Calu3 (cell line): ENCODE results near the gene SLC9A8. TPM values are rescaled to one million over a fixed set of nuclear protein-coding genes. Genes with fewer than 3 reads are reported as not detected.
A peak's percentile ranks its signal among the peaks of the same experiment; 100 is the strongest.

Experiments used
- BruUV-seq: library from RNA; stranded (reverse); fragments of 400-500 nt; replicated peaks from 2 replicates; lab custom pipeline; 2021; lab: Mats Ljungman, UMichigan
- CTCF ChIA-PET: fragments of 300-600 bp; sonication (Branson Sonifier 250); formaldehyde crosslinking; loops from one replicate; lab custom pipeline; 2022; ENCODE audit warnings: antibody characterized with exemption; lab: Charles Lee
- DNase-seq: peaks from one replicate; pipeline ENCODE4 v3.0.0; 2022
- H3K27ac Mint-ChIP-seq: one replicate; pipeline ENCODE4 v1.8.0; 2022; ENCODE audit warnings: mixed read lengths; ENCODE audit not compliant: unreplicated experiment
- H3K27me3 Mint-ChIP-seq: one replicate; pipeline ENCODE4 v1.8.0; 2022; ENCODE audit warnings: mixed read lengths; ENCODE audit not compliant: unreplicated experiment
- H3K36me3 Mint-ChIP-seq: one replicate; pipeline ENCODE4 v1.8.0; 2022; ENCODE audit warnings: mild to moderate bottlenecking, moderate library complexity, mixed read lengths; ENCODE audit not compliant: insufficient read depth, unreplicated experiment
- H3K4me1 Mint-ChIP-seq: one replicate; pipeline ENCODE4 v1.8.0; 2022; ENCODE audit warnings: mild to moderate bottlenecking, low read depth, mixed read lengths; ENCODE audit not compliant: unreplicated experiment
- H3K4me3 Mint-ChIP-seq: one replicate; pipeline ENCODE4 v1.8.0; 2022; ENCODE audit warnings: mild to moderate bottlenecking, low read depth, moderate library complexity, mixed read lengths; ENCODE audit not compliant: unreplicated experiment
- H3K9me3 Mint-ChIP-seq: one replicate; pipeline ENCODE4 v1.8.0; 2022; ENCODE audit warnings: low read depth, mixed read lengths; ENCODE audit not compliant: unreplicated experiment
- intact Hi-C: fragments of 100-400 bp; cut with micrococcal nuclease; formaldehyde crosslinking; loops from one replicate; pipeline ENCODE4 v1.10.0; 2022; ENCODE audit not compliant: unreplicated experiment
- total RNA-seq: library from RNA; stranded (reverse); gene quantifications from 2 replicates; pipeline ENCODE4 v1.2.3, GENCODE V29; 2022
- TF ChIP-seq, protein P1 (sequence below): fragments of 200-600 bp; IDR thresholded peaks from one replicate; pipeline ENCODE4 v1.8.0; 2022; ENCODE audit warnings: antibody characterized with exemption; ENCODE audit not compliant: unreplicated experiment

Gene SLC9A8
- total RNA-seq, 1 experiment from 2014 or later: 30.0 TPM

DNA sequence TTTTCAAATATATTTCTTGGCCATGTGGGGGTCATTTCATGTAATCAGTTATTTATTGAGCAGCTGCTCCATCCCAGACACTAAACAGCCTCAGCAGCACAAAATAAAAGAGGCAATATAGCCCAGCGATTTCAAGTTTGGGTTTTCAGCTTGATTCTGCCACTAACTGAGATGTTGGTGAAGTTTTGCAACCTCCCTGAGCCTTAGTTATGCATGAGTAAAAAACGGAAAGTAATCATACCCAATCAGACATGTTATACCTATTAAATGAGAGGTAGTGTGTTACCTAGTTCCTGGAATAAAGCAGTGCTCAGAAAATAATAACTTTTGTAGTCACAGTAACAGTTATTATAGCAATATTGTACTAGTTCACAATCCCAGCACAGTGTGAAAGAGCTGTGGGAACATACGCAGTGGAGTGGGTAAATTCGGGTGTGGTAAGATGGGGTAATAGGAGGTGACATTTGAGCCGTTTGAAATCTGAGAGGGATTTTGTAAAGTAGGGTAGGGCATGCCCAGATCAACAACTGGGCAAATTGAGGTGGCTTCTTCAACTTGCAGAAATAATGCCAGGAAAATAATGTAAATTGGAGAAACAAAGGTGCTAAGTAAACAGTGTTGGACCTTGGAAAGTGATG, 1.5 kb downstream of the SLC9A8 start:
- intact Hi-C loops: loop anchor here (5.0 kb wide), 1 partner anchor 47 kb away; no protein-coding TSS in a partner anchor
- Mint-ChIP-seq H3K36me3 (peaks cover 56% of the 10 kb centered on the region), H3K9me3 (no peaks in the 10 kb centered on the region), H3K27ac (peak overlapping the region; percentile 44), H3K27me3 (no peaks in the 10 kb centered on the region), H3K4me1 (peaks cover 54% of the 10 kb centered on the region), H3K4me3 (peak overlapping the region; percentile 89)
- TF ChIP-seq, protein P1, sequence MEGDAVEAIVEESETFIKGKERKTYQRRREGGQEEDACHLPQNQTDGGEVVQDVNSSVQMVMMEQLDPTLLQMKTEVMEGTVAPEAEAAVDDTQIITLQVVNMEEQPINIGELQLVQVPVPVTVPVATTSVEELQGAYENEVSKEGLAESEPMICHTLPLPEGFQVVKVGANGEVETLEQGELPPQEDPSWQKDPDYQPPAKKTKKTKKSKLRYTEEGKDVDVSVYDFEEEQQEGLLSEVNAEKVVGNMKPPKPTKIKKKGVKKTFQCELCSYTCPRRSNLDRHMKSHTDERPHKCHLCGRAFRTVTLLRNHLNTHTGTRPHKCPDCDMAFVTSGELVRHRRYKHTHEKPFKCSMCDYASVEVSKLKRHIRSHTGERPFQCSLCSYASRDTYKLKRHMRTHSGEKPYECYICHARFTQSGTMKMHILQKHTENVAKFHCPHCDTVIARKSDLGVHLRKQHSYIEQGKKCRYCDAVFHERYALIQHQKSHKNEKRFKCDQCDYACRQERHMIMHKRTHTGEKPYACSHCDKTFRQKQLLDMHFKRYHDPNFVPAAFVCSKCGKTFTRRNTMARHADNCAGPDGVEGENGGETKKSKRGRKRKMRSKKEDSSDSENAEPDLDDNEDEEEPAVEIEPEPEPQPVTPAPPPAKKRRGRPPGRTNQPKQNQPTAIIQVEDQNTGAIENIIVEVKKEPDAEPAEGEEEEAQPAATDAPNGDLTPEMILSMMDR: no peak
- no TSS peak for BruUV-seq
- no peak for DNase-seq
- CTCF ChIA-PET: no interaction called here

DNA sequence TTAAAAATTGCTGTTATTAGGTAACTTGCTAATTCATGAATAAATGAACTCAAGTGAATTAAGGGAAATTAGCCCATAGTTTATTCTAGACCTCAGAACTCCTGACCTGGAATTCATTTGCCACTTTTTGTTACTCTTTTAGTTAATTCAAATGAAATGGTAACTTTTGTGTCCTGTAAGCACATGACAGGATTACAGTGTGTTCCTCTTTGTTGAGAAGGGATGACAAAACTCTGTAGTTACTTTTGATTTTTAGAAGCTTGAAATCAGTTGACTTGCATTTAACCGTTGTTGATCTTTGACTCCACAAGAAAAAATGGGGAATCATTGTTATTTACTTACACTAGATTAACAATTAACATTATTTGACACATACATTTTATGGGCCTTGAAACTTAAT, 6.2 kb downstream of the SLC9A8 start:
- H3K4me1 Mint-ChIP-seq: peaks cover 39% of the 10 kb centered on the region
- CTCF ChIA-PET: no interaction called here
- no TSS peak for BruUV-seq
- H3K27me3 Mint-ChIP-seq: no peaks in the 10 kb centered on the region
- DNase-seq: no peak
- no peak overlapping the region for H3K27ac Mint-ChIP-seq
- TF ChIP-seq, protein P1: no peak
- H3K9me3 Mint-ChIP-seq: no peaks in the 10 kb centered on the region
- intact Hi-C loops: no loop called here
- no peak overlapping the region for H3K4me3 Mint-ChIP-seq
- peaks cover 52% of the 10 kb centered on the region for H3K36me3 Mint-ChIP-seq

- Mint-ChIP-seq H3K27ac (no peak overlapping the region), H3K9me3 (no peaks in the 10 kb centered on the region), H3K4me3 (no peak overlapping the region), H3K4me1 (peaks cover 33% of the 10 kb centered on the region), H3K36me3 (peaks cover 52% of the 10 kb centered on the region), H3K27me3 (no peaks in the 10 kb centered on the region)
- DNase-seq: no peak
- TF ChIP-seq, protein P1: no peak
- no TSS peak for BruUV-seq
- CTCF ChIA-PET: no interaction called here
- intact Hi-C loops: no loop called here
Measured at GRCh38 chr20:49819702-49820101, 7.1 kb downstream of the SLC9A8 start.

DNA sequence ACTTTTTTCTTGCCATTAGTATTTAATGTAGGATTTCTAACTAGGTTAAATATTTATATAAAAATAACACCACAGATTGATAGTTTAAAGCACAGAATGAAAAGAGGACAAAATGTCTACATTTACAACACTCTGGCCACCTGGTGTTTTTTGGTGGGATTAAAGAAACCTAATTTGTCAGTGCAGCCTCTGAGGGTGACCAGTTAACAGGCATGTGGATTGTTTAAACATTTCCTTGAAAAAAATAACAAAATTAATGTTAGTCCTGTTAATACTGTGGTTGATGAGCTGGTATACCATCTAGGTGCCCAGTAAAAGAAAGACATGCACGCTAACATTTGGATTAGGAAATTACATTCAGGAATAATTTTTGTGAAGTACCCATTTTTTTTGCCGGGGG, 8.8 kb downstream of the SLC9A8 start:
- no peaks in the 10 kb centered on the region for H3K27me3 Mint-ChIP-seq
- peaks cover 52% of the 10 kb centered on the region for H3K36me3 Mint-ChIP-seq
- CTCF ChIA-PET: interaction anchor here (1.0 to 1.1 kb wide), 2 partner anchors 180 to 213 kb away, joined by 3 read pairs; no protein-coding TSS in a partner anchor
- TF ChIP-seq, protein P1: no peak
- H3K4me3 Mint-ChIP-seq: no peak overlapping the region
- no peaks in the 10 kb centered on the region for H3K9me3 Mint-ChIP-seq
- H3K27ac Mint-ChIP-seq: no peak overlapping the region
- DNase-seq: no peak
- intact Hi-C loops: no loop called here
- BruUV-seq: no TSS peak
- H3K4me1 Mint-ChIP-seq: peaks cover 25% of the 10 kb centered on the region
